ENCODE measurements around the gene NATD1. TPM values are rescaled to one million over a fixed set of nuclear protein-coding genes. Genes with fewer than 3 reads are reported as not detected.

The NATD1 gene
- total RNA-seq, 1 donor from 2014 or later: 5.6 TPM

DNA sequence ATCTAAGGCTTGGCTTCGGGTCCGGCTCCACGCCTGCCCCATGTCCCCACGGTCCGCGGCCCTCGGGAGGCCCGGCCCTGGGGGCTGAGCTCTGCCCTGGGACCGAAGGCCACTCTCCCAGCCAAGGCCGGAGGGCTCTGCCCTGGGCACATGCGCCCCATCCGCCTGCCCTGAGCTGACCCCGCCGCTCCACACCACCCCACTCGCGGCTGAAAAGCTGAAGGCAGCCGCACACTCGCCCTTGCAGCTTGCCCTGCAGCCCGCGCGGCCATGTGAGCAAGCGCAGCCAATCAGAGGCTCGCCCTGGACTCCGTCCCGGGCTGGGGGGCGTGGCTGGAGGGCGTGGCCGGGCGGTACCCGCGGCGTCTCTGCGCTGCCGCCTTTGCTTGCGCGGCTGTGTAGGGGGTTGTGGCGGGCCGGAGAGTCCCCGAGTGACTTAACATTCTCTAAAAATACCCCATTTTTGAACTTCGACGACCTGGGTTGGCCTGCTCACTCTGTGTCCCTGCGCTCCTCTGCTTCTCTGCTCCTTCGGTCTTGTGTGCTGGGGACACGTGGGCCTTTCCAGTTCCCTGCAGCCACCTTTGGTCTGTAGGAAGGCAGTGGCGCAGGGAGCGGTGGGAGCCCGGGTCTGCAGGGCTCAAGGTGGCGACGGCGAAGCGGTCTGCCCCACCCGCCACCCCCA lies 22.5 kb upstream of the NATD1 start:
- peak; percentile 95 for DNase-seq (ENCODE audit: low spot score)

DNA sequence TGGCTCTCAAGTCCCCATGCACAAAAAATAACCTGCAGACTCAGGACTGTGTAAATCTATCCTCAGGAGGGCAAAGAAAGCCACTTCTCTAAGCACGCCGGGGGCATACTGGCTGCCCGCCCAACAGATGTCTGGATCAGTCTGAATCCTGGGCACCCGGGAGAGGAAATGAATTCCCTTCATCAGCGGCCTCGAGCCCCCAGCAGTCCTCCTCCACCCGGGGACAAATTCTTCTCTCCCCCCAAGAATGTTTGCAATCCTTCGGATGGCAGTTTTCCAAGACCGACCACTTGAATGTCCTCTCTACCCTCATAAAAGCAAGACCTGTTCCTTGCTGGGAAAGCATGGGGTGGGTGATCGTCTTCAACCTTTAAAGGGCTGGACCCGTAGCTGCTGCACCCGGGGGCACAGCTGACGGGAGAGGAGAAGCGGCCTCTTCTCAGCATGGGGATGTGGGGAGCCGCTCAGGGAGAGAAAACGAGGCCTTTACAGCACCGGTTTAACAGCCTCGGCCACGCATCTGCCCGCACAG lies 21.9 kb upstream of the NATD1 start:
- peak; percentile 49 for DNase-seq (ENCODE audit: low spot score)

DNA sequence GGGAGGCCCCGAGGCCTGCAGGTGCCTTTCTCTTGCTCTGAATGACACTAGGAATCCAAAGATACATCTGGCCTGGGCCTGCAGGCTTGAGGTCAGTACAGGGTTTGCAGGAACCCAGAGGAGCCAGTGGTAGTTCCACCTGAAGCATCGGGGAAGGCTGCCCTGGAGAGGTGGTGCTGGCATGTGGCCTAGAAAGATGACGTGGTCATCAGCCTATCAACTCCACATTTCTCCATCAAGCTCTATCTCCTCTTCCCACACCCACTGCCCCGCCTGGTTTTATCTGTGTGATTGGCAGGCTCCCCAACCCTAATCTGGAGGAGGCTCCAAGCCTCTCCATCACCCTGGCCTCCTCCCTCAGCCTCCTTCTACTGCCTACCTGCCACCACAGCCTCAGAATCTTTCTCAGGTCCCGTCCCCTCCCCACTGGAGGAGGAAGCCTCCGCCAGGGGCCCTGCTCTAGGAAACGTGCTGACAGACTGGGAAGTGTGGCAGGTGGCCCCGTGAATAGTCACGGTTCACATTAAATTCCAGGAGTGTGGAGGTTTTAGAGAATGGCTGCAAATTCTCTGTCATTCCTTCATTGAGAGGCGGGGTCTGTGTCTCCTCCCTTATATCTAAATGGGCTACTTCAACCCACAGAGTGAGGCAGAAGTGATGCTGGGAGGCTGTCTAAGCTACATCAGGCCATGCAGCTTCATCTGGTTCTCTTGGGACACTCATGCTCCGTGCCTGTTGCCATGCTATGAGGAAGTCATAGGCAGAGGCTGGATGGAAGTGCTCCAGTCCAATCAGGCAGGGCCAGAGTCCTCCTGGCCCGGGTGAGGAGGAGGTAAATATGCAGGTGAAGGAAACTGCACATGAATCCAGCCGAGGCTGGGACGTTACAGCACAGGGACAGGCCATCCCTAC lies 19.9 kb upstream of the NATD1 start:
- DNase-seq (ENCODE audit: low spot score): no peak

DNA sequence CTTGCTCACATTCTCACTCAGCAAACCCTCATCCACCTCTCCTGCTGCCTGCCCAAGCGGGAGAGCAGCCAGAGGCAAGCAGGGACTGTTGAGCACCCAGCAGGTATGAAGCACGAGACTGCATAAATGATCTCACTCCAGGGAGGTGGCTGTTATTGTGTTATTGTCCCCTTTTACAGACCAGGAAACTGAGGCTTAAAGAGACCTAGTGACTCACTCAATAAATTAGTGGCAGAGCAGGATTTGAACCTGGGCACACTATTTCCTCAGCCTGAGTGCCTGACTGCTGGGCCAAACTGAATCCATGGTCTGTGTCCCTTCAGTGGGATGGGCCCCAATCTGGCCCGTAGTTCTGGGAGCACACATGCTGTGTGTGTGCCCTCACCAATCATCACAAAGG lies 19.0 kb upstream of the NATD1 start:
- no peak for DNase-seq (ENCODE audit: low spot score)

DNA sequence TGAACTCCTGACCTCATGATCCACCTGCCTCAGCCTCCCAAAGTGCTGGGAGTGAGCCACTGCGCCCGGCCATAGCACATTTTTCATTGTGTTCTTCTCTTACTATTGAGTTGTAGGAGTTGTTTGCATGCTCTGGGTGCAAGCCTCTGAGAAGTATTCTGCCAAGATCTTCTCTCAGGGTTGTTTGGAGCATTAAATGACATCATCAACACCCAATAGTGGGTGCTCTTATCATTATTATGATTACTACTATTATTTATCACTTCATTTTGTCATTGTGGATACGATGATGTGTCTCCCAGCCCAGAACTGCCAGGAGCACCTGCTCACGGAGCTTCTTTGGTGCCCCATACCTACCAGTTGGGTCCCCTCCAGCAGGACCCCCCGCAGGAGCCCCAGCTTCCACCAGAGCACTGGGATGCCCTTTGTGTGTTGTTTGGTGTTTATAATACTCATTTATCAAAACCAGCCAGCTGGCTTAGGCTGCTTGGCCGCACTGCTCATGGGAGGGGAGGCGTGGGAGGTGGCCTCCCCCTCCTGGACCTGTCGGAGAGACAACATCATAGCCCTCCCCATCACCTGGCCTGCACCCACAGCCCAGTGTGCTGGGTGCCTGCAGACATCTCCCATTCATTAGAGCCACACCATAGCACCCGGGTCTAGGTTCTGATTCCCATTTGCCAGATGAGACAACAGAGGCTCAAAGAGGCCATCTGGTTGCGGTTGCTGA lies 18.4 kb upstream of the NATD1 start:
- no peak for DNase-seq (ENCODE audit: low spot score)

DNA sequence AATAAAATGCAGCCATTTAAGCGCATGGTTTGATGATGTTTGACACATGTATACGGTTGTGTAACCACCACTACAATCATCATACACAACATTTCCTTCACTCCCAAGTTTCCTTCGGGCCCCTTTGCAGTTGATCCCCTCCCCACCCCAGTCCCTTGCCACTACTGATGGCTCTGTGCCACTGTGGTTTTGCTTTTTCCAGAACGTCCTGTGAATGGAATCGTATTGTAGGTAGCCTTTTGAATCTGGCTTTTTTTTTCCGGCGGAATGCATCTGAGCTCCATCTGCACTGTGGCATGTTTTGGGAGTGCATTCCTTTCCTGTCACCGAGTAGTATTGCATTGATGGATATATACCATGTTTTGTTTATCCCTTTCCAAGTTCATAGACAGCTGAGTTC lies 16.2 kb upstream of the NATD1 start:
- no peak for DNase-seq (ENCODE audit: low spot score)

DNA sequence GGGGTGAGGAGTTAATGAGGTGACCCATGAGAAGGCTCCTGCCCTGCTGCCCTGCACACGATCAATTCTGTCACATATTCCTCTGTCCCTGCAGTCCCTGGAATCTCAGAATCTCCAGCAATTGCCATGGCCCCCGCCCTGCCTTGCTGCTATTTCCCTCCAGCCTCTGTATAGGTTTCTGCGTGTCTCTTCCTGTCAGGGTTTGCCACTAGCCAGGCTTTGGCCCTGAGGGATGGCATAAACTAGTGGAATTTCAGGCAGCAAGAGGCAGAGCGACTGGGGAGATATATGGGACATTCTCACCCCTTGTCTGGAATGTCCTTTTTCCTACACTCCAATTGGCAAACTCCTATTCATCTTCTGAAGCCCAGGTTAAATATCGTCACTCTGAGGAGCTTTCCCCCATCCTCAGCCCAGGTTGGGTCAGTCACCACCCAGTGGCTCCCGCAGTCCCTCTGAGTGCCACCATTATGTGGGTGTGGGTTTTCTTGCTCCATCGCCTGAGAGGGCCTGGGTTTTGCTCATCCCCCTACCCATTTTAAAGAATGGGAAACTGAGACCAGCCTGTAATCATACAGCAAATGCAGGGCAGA lies 15.5 kb upstream of the NATD1 start:
- no peak for DNase-seq (ENCODE audit: low spot score)

DNA sequence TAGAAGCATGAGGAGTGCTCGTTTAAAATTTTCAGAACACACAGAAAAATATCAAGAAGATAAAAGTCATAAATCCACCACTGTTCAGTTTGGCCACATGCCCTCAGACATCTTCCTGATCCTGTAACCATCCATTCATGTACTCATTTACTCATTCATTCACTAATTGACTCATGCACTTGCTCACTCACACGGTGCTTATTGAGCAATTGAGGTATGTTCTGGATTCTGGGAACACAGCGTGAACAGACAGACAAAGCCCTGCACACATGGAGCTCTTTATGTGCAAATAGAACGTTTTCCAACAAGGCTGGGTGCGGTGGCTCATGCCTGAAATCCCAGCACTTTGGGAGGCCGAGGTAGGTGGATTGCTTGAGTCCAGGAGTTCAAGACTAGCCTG lies 10.2 kb upstream of the NATD1 start:
- no peak for DNase-seq (ENCODE audit: low spot score)

DNA sequence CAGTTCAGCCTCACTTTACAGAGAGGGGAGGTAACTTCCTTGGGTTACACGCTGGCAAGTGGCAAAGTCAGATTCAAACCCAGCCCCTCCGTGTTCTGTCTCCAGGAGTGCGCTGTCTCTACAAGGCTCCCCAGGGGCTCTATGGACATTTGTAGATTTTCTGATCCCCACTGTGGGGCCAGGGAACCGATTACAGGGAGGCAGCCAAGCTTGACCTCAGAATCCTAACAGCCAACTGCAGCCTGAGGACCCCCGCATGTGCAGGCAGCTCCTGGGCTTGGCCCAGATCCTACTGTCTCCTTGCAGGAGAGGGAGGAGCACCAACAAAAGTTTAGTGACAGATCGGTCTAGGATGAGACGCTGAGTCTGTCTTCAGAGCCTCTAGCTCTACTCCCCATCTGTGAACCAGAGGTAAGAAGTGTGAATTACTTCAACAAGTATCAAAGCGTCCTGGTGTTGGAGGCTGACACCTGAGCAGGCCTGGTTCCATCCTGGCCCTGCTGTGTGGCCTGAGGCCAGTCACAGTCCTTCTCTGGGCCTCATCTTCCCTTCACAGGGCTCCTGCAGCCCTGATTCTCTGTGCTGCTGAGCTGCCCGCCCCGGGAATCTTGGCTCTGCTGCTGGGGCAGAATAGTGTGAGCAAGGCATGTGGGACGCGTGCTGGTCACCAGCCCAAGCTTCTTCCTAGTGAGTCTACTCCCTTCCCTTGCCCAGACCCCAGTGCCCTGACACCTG lies 9.2 kb upstream of the NATD1 start:
- no peak for DNase-seq (ENCODE audit: low spot score)

DNA sequence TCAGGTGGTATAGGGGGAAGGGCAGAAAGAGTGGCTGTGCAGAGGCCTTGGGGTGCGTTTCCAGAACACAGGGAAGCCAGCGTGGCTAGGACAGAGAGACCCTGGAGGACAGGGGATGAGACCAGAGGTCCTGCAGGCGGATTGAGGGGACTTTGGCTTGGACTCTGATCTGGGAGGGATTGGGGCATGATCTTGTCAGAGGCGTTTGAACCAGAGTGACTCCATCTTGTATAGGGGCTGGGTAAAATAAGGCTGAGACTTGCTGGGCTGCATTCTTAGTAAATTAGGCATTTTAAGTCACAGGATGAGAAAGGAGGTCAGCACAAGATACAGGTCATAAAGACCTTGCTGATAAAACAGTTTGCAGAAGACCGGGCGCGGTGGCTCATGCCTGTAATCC lies 5.4 kb upstream of the NATD1 start:
- DNase-seq (ENCODE audit: low spot score): no peak

DNA sequence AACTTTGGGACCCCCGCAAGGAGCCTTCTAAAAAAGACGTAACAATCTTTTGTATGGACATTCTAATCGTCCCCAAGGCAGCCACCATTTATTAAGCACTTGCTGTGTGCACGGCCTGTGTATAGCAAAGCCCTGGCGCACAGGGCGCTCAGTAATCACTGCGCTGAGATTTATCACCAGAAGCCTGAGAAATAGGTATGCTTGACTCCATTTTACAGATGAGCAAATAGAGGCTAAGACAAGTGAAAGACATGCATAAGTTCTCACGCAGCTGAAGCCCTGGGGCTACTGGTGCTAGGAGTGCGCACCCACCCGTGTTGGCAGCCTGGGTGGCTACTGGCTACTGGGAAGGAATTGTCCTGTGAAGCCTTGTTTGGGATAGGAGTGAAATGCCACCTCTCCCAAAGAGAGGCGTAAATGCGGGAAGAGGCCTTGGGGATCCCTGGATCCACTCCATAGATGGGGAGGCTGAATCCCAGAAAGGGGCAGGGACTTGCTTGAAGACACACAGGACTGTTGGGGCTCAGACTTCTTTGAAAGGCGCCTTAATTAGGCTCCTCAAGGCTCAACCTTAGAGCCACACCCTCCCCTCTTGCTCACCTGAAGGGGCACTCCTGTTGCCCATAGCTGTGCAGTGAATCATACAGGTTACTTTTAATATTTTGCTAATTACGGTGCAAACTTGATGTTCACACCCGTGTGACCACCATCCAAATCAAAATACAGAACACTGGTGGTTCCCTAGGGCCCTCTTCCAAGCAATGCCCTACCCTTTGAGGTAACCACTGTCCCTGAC lies 634 bp upstream of the NATD1 start:
- no peak for DNase-seq (ENCODE audit: low spot score)

DNA sequence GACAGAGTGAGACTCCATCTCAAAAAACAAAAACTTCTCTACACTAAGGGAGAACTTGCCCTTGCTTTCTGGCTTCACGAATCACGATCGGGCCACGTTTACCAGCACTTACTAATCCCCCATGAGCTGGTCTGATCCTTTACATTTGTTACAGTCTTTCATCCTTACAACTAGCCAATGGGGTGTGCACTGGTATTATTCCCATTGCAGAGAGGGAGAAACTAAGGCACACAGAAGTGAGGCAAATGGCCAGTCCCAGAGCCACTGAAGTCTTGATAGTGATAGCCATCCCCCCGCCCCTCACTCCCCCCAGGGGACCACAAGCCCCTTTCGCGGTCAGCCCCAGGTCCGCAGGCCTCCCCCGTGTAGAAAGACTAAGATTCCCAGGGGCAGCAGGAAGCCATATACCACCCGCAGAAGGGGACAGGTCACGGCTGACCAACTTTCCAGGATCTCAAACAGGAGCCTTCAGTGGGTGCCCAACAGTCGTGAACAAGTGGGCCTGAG lies 868 bp downstream of the NATD1 start:
- DNase-seq (ENCODE audit: low spot score): no peak

DNA sequence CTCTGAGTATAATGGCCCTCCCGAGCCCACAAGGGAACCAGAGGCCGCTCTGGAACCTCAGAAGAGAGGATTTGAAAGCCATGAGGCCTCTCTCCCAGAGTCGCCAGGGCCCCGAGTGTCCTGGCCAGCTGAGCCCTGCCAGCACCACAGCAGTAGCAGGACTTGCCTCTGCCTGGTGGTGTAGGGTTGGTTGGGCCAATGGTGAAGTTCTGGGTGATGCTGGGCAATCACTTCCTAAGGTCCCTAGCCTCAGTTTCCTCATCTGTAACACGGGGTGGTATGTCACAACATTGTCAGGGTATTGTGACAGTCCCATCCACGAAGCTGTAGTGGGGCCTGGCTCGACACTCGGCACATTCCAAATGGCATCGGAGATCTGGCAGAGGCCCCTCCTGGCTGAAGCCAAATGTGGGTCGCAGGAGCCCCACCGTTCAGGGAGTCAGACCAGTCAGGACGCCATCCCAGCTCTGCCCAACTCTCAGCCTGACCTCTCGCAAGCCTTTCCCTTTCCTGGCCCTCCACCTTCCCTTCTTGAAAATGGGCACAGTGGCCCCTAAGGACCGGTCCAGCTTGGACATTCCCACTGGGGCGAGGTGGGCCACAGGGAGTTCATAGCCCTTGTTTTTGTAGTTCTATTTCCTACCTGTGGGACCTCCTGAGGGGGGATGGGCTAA lies 1.7 kb downstream of the NATD1 start:
- DNase-seq (ENCODE audit: low spot score): no peak

DNA sequence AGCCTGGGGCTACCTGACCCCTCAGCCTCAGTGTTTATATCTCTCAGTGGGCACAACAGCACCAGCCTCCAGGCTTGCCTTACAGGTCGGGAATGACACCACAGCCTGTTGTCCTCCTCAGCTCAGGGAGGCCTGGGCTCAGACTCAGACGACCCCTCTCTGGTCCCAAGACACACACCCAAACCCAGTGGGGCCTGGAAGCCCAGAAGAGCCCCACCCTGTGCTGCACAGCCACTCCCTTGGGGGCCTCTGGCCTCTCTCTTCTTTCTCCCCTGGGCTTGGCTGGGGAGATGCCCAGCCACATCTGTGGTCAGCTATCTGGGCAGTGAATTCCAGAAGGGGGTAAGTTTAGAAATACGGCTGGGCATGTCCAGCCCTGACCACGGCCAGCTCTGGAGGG lies 2.4 kb downstream of the NATD1 start:
- no peak for DNase-seq (ENCODE audit: low spot score)

DNA sequence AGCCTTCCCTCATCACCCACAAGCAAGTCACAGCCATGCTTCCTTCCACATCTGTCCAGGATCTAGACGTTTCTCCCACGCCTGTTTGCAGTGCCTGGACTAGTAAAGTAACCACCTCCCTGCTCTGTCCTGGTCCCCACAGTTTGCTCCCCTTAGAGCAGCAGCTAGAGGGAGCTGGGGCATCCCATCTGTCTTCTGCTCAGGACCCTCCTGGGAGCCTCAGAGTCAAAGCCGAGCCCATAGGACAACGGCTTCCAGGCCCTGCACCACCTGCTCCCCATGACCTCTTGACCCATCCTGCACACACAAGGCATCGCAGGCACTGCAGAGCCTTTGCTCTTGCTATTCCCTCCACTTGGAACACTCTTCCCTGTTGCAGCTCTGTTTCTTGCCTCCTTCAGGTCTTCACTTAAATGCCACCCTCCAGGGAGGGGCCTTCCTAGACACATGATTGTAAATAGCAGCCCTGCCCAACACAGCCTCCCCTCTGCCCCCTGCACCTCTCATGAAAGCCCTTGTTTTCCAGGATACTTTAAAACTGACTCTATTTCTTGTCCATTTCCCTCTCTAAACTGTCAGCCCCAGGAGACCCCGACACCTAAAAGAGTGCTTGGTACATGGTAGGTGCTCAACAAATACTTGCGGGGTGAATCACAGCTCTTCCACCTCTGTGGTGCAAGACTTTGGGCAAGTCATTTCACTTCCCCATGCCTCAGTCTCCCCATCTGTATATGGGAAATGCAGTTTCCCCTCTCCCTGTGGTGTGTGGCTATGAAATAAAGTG lies 3.1 kb downstream of the NATD1 start:
- DNase-seq (ENCODE audit: low spot score): no peak

DNA sequence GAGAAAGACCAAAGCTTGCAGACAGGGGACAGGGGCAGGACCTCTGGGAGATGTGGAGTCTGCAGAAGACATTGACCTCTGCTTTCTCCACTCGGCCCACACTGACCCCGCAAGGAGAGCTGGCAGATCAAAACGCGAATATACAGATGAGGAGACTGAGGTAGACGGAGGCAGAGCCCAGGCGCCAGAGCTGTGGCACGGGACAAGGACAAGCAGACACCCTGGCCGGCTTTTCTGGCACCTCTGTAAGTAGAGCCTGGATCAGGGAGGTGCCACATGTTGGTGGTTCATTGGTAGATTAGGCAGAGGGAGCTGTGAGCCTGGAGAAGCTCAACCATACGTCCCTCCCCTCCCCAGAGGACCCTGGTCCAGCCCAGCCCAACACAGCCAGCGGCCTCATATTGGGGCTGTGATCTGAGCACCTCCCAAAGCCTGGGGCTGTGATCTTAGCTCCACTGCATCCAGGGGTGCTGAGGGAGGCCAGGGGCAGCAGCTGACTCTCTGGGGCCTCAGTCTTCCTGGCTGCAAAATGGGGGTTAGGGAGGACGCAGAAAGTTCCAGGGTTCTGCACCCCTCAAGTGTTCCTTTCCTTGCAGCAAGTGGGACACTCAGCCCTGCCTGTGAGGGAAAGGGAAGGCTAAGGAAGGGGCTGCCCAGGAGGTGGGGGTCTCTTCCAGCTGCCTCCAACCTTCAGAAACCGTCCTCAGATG lies 4.0 kb downstream of the NATD1 start:
- DNase-seq (ENCODE audit: low spot score): no peak

DNA sequence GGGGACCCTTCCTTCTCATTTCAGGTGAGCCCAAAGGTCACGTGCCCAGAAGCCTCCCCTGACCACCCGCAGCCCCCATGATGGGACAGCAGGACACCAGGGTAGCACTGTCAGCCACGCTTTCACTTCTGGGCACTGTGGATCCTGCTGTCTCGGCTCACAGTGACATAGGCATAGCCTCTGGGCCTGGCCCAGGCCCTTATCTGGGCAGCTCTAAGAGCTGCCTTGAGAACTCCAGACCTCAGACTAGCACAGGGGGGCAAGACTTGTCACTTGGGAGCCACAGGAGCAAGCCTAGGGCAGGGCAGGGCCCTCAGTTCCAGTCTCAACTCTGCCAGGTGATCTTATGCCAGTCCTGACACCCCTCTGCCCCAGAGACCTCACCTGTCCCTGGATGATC lies 4.7 kb downstream of the NATD1 start:
- DNase-seq (ENCODE audit: low spot score): no peak

All from ureter (tissue), 1 donor.